Activated gamma-delta T cell treated with anti-CD3 and anti-CD28 coated beads, Interleukin-2, amount 50 U/mL, for 16 hours (primary cell): Measurements from ENCODE around the gene UNK.
"Not testable (repeated sequence)": the region's sequence is repeated elsewhere in the genome, so short reads cannot be mapped to it uniquely, and the experiment has no call there.

Experiments used
- DNase-seq: peaks from one replicate; pipeline ENCODE4 v3.0.0-alpha.2; 2020; ENCODE audit warnings: low read depth

The UNK gene

DNA sequence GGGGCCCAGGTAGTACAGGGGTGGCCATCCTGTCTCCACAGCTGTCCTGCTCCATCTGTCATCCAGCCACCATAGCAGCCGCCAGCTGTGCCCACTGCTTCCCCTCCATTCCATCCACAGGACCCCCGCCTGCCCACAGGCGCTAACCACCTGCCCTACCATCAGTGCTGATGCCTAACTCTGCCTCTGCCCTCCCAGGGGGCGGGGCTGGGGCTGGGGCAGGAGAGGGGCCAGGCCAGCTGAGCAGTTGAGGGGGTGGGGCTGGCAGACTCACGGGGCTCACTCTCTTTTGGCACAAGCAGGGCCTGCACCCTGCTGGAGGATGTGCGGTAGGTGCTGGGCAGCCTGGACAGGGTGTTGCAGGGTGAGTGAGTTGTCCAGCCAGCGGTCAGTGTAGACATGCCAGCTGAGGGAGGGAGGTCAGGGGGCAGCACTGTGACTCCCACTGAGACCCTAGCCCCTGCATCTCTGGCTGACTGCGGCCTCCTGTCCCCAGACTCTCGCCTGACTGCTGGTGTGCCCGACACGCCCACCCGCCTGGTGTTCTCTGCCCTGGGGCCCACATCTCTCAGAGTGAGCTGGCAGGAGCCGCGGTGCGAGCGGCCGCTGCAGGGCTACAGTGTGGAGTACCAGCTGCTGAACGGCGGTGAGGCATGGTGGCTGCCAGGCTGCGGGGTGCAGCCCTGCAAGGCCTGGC is 29.3 kb upstream of the UNK start:
- no peak for DNase-seq

GRCh38 chr17:75755990-75756389 is 28.6 kb upstream of the UNK start:
- no peak for DNase-seq

GRCh38 chr17:75756451-75757085 is 28.0 kb upstream of the UNK start:
- DNase-seq: no peak

DNA sequence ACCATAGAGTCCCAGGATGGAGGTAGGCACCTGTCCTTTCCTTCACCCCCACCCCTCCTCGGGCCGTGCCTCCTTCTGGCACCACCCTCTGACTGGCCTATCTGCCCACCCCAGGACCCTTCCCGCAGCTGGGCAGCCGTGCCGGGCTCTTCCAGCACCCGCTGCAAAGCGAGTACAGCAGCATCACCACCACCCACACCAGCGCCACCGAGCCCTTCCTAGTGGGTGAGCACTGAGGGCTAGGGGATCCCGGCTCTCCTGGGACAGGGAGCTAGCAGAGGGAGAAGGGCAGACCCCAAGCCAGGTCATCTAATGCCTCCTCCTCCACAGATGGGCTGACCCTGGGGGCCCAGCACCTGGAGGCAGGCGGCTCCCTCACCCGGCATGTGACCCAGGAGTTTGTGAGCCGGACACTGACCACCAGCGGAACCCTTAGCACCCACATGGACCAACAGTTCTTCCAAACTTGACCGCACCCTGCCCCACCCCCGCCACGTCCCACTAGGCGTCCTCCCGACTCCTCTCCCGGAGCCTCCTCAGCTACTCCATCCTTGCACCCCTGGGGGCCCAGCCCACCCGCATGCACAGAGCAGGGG is 27.4 kb upstream of the UNK start:
- no peak for DNase-seq

DNA sequence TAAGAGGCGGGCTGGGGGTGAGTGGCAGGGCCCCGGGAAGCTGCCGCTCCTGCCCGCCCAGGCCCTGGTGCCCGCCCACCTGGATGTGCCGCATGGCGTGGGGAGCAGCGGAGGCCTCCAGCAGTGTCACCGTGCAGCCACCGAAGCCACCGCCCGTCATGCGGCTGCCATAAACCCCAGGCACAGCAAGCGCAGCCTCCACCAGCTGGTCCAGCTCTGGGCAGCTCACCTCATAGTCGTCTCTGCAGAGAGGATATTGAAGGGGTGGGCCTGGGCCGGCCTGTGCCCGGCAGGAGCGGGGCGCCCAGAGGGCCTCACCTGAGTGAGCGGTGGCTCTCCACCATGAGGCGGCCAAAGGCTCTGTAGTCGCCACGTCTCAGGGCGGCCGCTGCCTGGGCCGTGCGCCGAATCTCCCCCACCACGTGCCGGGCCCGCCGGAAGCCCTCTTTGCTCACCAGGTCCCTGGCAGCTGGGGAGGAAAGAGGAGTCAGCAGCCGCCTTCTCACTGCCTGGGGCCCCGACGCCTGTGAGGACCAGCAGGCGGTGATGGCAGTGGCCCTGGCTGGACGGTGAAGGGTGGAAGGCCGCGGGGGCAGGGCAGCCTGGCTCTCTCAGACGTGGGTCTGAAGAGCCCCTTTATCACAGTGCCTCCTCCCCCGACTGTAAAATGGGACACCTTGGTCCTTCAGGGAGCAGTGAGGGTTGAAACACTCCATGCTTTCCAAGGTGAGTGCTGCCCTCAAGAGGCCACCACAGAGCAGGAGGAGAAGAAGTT is 26.3 kb upstream of the UNK start:
- no peak for DNase-seq

DNA sequence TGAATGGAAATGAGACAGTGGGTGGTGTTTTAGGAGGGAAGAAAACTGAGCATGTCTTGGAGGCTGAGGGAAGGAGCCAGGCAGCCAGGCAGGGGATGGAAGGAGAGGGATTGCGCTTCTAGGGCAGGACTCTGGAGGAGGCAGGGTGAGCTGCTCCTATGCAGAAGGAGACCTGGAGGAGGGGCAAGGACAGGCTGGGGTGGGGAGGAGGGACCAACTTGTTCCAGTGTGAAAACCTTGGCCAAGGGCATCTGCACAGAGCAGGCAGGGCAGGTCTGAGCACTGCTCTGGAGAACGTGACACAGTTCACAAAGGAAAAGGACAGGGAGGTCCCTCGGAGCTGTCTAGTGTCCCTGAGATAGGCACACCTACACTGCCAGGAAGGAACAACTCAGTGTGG is 25.1 kb upstream of the UNK start:
- no peak for DNase-seq

- not testable (repeated sequence) for DNase-seq
Measured at GRCh38 chr17:75759978-75760640, 24.5 kb upstream of the UNK start.

GRCh38 chr17:75762513-75763268 is 21.9 kb upstream of the UNK start:
- DNase-seq: no peak

DNA sequence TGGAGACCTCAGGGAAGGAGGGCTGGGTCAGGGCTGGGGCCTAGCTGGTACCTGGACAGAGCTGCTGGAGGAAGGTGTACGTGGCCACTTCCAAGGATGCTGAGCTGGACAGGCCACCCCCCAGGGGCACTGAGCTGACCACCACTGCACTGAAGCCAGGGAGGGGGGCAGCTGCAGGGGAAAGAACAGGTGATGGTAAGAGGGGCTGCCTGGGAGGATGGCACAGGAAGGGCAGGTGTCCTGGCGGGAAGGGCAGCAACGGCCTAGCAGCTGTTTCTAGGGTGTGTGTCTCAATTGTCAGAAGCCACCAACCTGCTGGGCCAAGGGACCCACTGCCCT is 21.4 kb upstream of the UNK start:
- no peak for DNase-seq

GRCh38 chr17:75763613-75764416 is 20.8 kb upstream of the UNK start:
- DNase-seq: no peak

- no peak for DNase-seq
Measured at GRCh38 chr17:75764417-75764710, 20.2 kb upstream of the UNK start.

DNA sequence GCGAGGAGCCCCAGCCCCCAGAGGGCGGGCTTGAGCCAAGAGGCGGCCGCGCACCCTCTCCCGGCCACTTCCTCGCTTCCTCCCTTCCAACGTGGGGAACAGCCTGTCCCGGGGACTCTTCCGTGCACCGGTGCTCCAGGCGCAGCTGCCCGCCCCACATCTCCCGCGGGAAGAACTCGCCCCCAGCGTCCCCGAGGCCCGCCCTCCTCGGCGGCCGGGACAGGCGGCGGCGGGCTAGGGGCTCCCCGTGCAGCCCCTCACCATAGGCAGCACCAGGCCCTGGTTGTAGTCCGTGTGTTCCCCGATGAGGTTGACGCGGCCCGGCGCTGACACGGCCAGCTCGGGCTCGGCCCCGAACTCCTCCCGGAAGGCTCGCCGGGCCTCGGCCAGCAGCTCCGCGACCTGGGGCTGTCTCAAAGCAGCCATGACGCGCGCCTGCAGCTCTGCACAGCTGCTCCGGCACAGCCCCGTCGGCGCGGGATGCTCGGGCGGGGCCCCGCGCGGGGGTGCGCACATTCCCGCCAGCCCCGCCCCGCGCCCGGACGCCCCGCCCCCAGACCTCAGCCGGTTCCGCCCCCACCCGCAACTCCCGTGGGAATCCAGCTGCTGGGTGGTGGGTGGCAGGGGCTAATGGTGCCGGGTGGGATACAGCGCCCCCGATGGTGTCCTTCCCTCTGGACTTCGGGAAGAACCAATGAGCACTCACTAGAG is 19.7 kb upstream of the UNK start, which contains the start of gene GALK1:
TSS of gene GALK1 (minus strand) at position 482 of the 711 bp plus-strand sequence. CDS start at position 426, 56 bp downstream.
- peak; percentile 42 for DNase-seq

GRCh38 chr17:75765981-75766380 is 18.6 kb upstream of the UNK start:
- no peak for DNase-seq

DNA sequence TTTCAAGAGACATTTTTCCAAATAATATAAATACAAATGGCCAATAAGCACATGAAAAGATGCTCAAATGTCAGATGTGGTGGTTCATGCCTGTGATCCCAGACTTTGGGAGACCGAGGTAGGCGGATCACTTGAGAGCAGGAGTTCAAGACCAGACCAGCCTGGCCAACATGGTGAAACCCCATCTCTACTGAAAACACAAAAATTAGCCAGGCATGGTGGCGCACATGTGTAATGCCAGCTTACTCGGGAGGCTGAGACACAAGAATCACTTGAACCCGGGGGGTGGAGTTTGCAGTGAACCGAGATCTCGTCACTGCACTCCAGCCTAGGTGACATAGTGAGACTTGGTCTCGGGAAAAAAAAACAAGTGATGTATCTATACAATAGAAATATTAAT is 16.7 kb upstream of the UNK start:
- no peak for DNase-seq

- DNase-seq: no peak
Measured at GRCh38 chr17:75769536-75769935, 15.1 kb upstream of the UNK start.

- no peak for DNase-seq
Measured at GRCh38 chr17:75771334-75772281, 13.0 kb upstream of the UNK start.

DNA sequence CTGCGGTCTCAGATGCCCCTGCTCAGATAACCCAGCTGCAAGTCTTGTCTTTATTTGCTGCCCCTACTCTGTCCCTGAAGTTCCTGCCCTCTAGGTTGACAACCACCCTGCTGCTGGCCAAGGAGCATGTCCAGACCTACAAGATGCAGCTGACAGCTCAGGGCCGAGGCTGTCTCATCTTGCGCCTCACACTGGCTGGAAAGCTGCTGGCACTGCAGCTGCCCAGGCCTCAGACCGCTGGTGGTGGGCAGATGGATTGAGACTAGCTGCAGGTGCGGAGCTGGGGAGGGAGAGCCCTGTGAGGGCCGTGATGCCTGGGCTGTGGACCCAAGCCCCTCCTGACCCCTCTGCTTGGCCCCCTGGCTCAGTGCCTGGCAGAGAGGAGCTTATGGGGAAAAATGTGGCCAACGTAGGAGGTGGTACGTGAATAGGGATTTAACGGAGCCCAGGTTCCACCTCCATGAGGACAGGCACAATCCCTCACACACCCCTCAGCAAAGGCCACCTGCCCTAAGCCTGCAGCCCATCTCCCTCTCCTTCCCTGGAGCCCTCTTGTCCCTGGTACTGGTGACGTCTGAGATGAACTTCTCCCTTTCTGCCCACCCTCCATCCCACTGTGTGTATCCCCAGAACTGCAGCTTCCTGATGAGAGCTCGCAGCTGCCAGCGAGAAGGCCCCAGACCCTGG is 11.3 kb upstream of the UNK start:
- no peak for DNase-seq

- no peak for DNase-seq
Measured at GRCh38 chr17:75773808-75774470, 10.7 kb upstream of the UNK start.
